ENCODE data around the gene B9D1.

Gene B9D1

GRCh38 chr17:19316761-19317358, 45.7 kb downstream of the B9D1 start:
- no peaks in the 10 kb centered on the region for H3K79me2 ChIP-seq (ENCODE audit: control insufficient read depth, low read length)
- no peak overlapping the region for H3K27ac ChIP-seq (ENCODE audit: low read depth, low read length)
- no peaks in the 10 kb centered on the region for H3K9me2 ChIP-seq (replicated peaks; ENCODE audit: control insufficient read depth, low read length)
- H3K9me3 ChIP-seq (ENCODE audit: control insufficient read depth, insufficient read depth, low read length) = no peaks in the 10 kb centered on the region
- H3K27me3 ChIP-seq (ENCODE audit: control insufficient read depth, low read length) = peaks cover 65% of the 10 kb centered on the region
- peak overlapping the region; percentile 28; the same call in 1 of the 2 replicates for H3K4me2 ChIP-seq (ENCODE audit: low read length)
- no peaks in the 10 kb centered on the region for H3K36me3 ChIP-seq (ENCODE audit: control insufficient read depth, low read length)
- 0 out of 2 replicates have a peak, but pooled peaks cover 3% of the 10 kb centered on the region for H3F3A ChIP-seq (ENCODE audit: control insufficient read depth, insufficient read depth)
- peaks cover 13% of the 10 kb centered on the region for H3K4me1 ChIP-seq (ENCODE audit: control insufficient read depth, low read length)
- no peak overlapping the region for H3K4me3 ChIP-seq (ENCODE audit: low read length)
- peaks cover 14% of the 10 kb centered on the region; the same call in 1 of the 2 replicates for H4K20me1 ChIP-seq (ENCODE audit: control insufficient read depth, insufficient read depth, low read depth, low read length)
- TF ChIP-seq CTCF (IDR thresholded peaks at IDR 0.05; ENCODE audit: low read depth, low read length, poor library complexity, severe bottlenecking) = no peak
- no peak for TF ChIP-seq EZH2phosphoT487 (IDR thresholded peaks at IDR 0.05; ENCODE audit: borderline replicate concordance, low read length)

GRCh38 chr17:19315104-19315503, 47.4 kb downstream of the B9D1 start:
- Histone ChIP-seq H3K9me2 (replicated peaks; ENCODE audit: control insufficient read depth, low read length) (no peaks in the 10 kb centered on the region), H3K4me2 (ENCODE audit: low read length) (no peak overlapping the region), H3K27ac (ENCODE audit: low read depth, low read length) (no peak overlapping the region), H3K36me3 (ENCODE audit: control insufficient read depth, low read length) (no peaks in the 10 kb centered on the region), H3F3A (ENCODE audit: control insufficient read depth, insufficient read depth) (0 out of 2 replicates have a peak, but pooled peaks cover 3% of the 10 kb centered on the region), H3K4me1 (ENCODE audit: control insufficient read depth, low read length) (peaks cover 13% of the 10 kb centered on the region), H3K27me3 (ENCODE audit: control insufficient read depth, low read length) (peaks cover 65% of the 10 kb centered on the region), H3K79me2 (ENCODE audit: control insufficient read depth, low read length) (no peaks in the 10 kb centered on the region), H3K4me3 (ENCODE audit: low read length) (no peak overlapping the region), H3K9me3 (ENCODE audit: control insufficient read depth, insufficient read depth, low read length) (no peaks in the 10 kb centered on the region), H4K20me1 (ENCODE audit: control insufficient read depth, insufficient read depth, low read depth, low read length) (peaks cover 11% of the 10 kb centered on the region; the same call in 1 of the 2 replicates)
- no peak for TF ChIP-seq EZH2phosphoT487 (IDR thresholded peaks at IDR 0.05; ENCODE audit: borderline replicate concordance, low read length)
- no peak for TF ChIP-seq CTCF (IDR thresholded peaks at IDR 0.05; ENCODE audit: low read depth, low read length, poor library complexity, severe bottlenecking)

- Histone ChIP-seq H3K4me1 (ENCODE audit: control insufficient read depth, low read length) (peaks cover 13% of the 10 kb centered on the region), H3K27me3 (ENCODE audit: control insufficient read depth, low read length) (peaks cover 76% of the 10 kb centered on the region), H3K4me3 (ENCODE audit: low read length) (no peak overlapping the region), H3K27ac (ENCODE audit: low read depth, low read length) (no peak overlapping the region), H3K9me3 (ENCODE audit: control insufficient read depth, insufficient read depth, low read length) (no peaks in the 10 kb centered on the region), H3K79me2 (ENCODE audit: control insufficient read depth, low read length) (no peaks in the 10 kb centered on the region), H3K9me2 (replicated peaks; ENCODE audit: control insufficient read depth, low read length) (no peaks in the 10 kb centered on the region), H3F3A (ENCODE audit: control insufficient read depth, insufficient read depth) (0 out of 2 replicates have a peak, but pooled peaks cover 3% of the 10 kb centered on the region), H4K20me1 (ENCODE audit: control insufficient read depth, insufficient read depth, low read depth, low read length) (peaks cover 18% of the 10 kb centered on the region; the same call in 1 of the 2 replicates), H3K4me2 (ENCODE audit: low read length) (no peak overlapping the region), H3K36me3 (ENCODE audit: control insufficient read depth, low read length) (no peaks in the 10 kb centered on the region)
- no peak for TF ChIP-seq EZH2phosphoT487 (IDR thresholded peaks at IDR 0.05; ENCODE audit: borderline replicate concordance, low read length)
These were observed 48.5 kb downstream of the B9D1 start for GRCh38 chr17:19313746-19314651.
